GM19463 (cell line): ENCODE measurements around the gene SLC38A1.

Source experiments
- ATAC-seq: cut with Tn5 transposase; IDR thresholded peaks from one replicate; pipeline ENCODE4 v1.9.1; 2021; ENCODE audit warnings: mild to moderate bottlenecking, moderate library complexity; ENCODE audit not compliant: unreplicated experiment

SLC38A1 gene

DNA sequence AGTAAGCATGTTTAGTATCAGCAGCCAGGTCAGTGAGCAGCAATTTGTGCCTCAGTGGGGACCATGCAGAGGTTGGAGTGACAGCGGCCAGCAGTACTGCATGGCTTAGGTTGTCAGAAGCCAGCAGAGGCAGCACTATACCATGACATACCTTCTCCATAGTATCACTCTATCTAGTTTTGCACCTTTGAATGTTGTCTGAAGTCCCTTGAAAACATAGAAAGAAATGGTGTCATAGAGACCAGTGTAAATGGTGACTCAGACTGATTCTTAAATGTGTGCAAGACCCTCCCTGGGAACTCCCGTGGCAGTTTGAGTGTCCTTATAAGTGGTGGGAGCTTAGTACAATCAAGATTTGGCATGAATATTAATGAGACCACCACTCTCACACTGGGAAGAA lies 124.4 kb downstream of the SLC38A1 start:
- no peak for ATAC-seq

DNA sequence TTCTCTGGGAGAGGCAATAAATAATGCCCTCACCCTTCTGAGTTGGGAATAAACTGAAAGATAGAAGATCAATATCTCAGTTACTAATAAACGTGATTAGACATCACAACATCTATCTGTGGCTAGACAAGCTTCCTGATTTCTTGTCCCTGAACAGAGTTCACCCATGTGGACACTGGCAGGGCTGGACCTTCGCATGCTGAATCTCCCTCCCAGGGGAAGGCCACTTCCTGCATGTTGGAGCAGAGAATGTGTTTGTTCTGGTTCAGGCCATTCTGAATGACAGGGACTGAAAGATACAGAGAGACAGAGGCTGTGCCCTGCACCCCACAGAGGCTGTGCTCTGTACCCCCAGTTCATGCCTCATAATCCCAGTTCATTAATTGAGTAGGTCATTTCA lies 132.6 kb downstream of the SLC38A1 start:
- no peak for ATAC-seq

DNA sequence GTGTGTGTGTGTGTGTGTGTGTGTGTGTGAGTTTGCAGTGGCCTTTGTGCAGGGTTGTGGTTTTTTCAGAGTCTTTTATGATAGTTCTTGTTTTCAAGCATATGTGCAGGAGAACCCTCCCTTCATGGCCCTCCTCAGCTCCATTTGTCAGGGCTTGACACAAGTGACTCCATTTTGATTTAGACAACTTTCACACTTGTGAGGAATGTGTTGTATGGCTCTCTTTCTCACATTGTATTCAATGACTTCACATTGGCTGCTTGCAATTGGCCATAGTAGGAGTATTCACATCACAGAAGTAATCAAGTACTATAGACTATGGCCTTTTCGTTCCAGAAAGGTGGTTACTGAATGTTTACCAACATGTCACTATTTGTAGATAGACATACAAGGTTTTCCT lies 133.1 kb downstream of the SLC38A1 start:
- ATAC-seq, result no peak

DNA sequence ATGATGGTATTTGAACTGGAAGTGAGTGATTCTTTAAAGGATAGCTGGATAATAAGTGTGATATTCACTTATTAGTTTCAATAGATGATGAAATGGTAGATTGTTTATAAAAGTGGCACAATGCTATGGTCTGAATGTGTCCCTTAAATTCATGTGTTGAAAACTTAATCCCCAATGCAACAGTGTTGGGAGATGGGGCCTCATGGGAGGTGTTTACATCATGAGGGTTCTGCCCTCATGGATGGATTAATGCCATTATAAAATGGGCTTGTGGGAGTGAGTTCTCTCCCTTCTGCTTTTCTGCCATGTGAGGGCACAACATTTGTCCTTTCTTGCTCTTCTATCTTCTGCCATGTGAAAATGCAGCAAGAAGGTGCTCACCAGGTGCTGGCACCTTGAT lies 134.0 kb downstream of the SLC38A1 start:
- no peak for ATAC-seq

DNA sequence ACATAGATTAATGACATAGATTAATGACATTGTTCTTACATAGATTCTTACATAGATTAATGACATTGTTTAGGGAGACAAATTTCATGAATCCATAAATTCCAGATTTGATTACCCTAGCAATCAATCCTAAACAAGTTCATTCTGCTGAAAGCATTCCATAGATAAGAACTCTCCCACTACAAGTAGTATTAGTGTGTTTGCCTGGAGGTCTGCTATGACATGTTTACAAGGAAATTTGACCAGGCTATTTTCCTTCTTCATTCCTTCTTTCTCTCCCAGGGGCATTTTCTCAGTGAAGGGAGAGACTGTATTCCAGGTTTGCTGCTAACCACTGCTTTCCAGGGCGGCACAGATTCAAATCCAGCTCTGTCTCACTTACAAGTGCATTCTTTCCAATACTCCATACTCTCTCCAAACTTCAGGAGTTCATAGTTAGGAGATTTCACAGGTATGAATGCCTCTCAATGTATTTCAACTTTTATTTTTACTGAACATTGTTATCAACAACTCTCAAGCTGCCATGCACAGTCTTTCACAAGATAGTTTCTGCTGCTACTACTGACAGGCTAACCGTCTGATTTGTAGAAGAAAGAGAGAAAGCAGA lies 134.5 kb downstream of the SLC38A1 start:
- no peak for ATAC-seq

DNA sequence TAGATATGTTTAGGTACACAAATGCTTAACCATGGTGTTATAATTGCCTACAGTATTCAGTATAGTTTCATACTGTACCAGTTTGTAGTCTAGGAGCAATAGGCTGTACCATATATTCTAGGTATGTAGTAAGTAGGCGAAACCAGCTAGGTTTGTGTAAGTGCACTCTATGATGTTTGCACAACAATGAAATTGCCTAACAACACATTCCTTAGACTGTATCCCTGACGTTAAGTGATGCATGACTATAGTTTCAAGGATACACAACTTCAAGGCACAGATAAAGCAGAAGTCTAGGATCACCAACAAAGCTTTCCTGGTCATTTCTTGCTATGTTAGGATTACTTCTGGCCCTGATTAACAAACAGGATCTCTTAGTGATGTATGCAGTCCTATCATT lies 135.1 kb downstream of the SLC38A1 start:
- ATAC-seq, result no peak
